ENCODE data around the gene PKN3.

PKN3 gene

GRCh38 chr9:128742401-128742800, 40.1 kb downstream of the PKN3 start:
- no peak for DNase-seq (ENCODE audit: low read depth)

DNA sequence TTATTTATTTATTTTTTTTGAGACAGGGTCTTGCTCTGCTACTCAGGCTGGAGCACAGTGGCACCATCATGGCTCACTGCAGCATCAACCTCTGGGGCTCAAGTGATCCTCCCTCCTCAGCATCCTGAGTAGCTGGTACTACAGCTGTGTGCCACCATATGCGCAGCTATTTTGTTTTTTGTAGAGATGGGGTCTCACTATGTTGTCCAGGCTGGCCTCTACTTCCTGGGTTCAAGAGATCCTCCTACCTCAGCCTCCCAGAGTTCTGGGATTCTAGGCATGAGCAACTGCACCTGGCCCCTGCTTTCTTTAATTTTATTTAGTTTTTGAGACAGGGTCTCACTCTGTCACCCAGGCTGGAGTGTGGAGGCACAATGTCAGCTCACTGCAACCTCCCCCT, 41.1 kb downstream of the PKN3 start:
- no peak for DNase-seq (ENCODE audit: low read depth)

- DNase-seq (ENCODE audit: low read depth): no peak
Observed at GRCh38 chr9:128747241-128747640, 44.9 kb downstream of the PKN3 start.

DNA sequence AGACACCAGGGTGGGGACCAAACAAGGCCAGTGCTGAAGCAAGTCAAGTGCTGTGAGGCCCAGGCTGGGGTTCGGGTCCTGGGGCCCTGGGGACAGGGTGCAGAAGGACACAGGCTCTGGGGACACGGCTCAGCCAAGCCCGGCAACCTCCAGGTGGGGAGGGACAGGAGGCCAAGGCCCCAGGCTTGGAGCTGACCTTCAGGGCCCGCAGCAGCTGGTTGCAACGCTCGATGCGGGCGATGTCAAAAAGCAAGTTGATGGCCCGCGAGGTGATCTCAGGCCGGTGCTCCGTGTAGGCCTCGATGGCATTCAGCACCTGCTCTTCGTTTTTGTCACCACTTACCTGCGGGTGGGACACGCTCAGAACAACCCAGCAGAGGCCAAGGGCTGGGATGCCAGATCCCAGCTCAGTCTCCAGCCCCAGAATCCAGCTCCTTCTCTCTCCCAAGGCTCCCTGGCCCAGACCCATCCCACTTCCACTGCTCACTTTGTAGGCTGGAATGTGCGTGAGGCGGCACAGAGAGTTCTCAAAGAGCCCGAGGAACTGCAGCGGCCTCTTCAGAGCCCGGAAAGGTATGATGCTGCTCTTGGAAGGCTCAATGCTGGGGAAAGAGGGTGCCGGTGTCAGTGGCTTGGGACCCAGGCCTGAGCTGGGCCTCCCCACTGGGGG, 48.8 kb downstream of the PKN3 start:
- DNase-seq (ENCODE audit: low read depth): no peak

GRCh38 chr9:128753627-128754026, 51.3 kb downstream of the PKN3 start:
- no peak for DNase-seq (ENCODE audit: low read depth)

GRCh38 chr9:128757602-128758001, 55.3 kb downstream of the PKN3 start:
- no peak for DNase-seq (ENCODE audit: low read depth)

GRCh38 chr9:128762671-128763449, 60.6 kb downstream of the PKN3 start:
- no peak for DNase-seq (ENCODE audit: low read depth)

DNA sequence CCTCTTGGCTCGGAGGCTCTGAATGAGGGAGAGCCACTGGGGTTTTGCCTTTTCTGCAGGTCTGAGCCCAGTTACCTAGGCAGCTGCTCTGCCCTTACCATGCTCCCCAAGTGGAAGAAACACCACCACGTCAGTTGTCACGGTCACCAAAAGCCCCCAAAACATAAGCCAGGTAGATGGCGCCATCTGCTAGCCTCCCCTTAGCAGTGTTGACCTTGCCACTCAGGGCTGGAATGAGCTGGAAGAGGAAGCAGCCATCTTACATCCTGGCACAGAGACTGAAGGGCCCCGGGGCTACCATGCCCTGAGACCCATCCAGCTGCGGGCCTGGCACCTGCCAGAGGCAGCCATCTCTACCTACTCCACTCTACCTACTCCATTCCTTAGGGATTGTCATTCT, 62.1 kb downstream of the PKN3 start:
- no peak for DNase-seq (ENCODE audit: low read depth)

DNA sequence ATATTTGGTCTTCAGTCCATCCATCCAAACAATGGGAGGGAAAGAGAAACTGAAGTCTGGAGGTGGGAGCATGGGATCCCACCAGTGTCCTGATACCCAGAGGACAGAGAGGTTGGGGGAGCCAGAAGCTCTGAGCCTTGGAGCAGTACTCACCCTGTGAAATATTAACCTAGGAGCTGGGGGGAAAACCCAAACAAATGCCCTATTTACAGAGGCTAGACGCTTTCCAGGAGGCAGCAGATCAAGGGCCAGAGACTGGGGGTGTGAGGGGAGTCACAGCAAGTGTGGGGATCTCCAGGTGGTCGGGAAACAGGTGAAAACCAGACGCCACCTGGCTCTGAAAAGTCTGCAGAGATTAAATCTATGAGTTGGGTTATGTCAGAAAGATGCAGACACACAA, 63.2 kb downstream of the PKN3 start:
- DNase-seq (ENCODE audit: low read depth): no peak

GRCh38 chr9:128768606-128769005, 66.3 kb downstream of the PKN3 start:
- DNase-seq (ENCODE audit: low read depth): no peak

All from T follicular helper cell (primary cell).